ENCODE data around the gene WDFY4.

GRCh38 chr10:49015700-49016099 is 331.0 kb downstream of the WDFY4 start:
- TF ChIP-seq CTCF (IDR thresholded peaks at IDR 0.05; ENCODE audit: low read depth, low read length, missing input control) (no peak), REST (IDR thresholded peaks at IDR 0.05) (no peak), JUND (IDR thresholded peaks at IDR 0.05) (no peak), GABPA (IDR thresholded peaks at IDR 0.05 in 1 of 2, conservative IDR thresholded peaks at IDR 0.05 in 1 of 2) (no peak), MAX (IDR thresholded peaks at IDR 0.05) (no peak), YY1 (IDR thresholded peaks at IDR 0.05) (no peak)

All from liver (tissue), 3 donors.